Measurements from ENCODE around the gene GAB3.

Gene GAB3

DNA sequence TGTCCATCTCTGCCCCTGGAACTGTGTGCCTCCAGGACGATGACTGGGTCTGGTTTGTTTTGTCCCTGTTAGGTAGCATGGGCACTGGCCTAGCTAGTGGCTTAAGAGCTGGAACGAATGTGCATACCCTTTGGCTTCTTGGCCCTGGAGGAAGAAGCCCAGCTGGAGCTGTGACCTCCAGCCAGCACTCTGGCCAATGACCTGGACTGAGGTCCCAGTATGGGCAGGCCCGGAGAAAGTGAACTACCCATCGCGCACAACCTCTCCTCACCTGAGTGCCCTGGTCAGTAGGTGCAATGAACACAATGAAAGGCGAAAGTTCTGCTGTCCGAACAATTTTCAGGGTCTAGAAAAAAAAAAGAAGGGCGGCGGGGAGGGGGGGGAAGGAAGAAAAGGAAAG lies 30.1 kb upstream of the GAB3 start:
- Histone ChIP-seq H3K27me3 (ENCODE audit: insufficient read depth, low read length) (no peaks in the 10 kb centered on the region), H3F3A (ENCODE audit: insufficient read depth, low read length) (no peaks in the 10 kb centered on the region), H3K9me2 (ENCODE audit: low read depth, low read length) (no peaks in the 10 kb centered on the region), H3K27ac (ENCODE audit: low read depth, low read length, poor library complexity, severe bottlenecking) (no peak overlapping the region), H3K4me3 (ENCODE audit: low read depth, low read length, poor library complexity, severe bottlenecking) (no peak overlapping the region), H3K36me3 (ENCODE audit: insufficient read depth, low read length) (peaks cover 31% of the 10 kb centered on the region), H4K20me1 (ENCODE audit: insufficient read depth, low read length) (no peaks in the 10 kb centered on the region), H3K9ac (ENCODE audit: low read length) (no peak overlapping the region), H3K4me1 (ENCODE audit: insufficient read depth, low read length, severe bottlenecking) (no peaks in the 10 kb centered on the region), H3K79me2 (ENCODE audit: insufficient read depth, low read length) (no peaks in the 10 kb centered on the region), H3K4me2 (ENCODE audit: low read length) (no peak overlapping the region), H2AFZ (ENCODE audit: low read length) (no peak overlapping the region), H3K9me3 (ENCODE audit: low read length) (no peaks in the 10 kb centered on the region)
- no peak for TF ChIP-seq EZH2 (IDR thresholded peaks at IDR 0.05; ENCODE audit: borderline replicate concordance, low read length)

DNA sequence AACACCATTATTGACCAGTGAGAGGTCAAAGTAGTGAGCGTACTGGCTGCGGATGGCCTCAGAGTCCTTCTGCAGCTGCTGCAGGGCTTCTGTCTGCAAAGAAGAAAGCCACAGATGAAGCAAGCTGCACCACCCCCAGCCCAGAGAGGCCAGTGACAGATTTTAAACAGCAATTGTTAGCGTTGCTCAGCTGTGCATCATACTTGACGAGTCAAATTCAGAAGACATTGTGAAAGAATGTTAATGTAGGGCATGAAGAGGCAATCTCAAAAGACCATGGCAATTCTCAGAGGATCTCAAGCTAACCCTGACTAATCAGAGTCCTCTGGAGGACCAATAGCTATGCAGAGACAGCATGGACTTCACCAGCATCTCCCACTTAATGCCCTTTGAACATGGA lies 28.4 kb upstream of the GAB3 start:
- H3K36me3 ChIP-seq (ENCODE audit: insufficient read depth, low read length) = peaks cover 48% of the 10 kb centered on the region
- H3K9me2 ChIP-seq (ENCODE audit: low read depth, low read length) = no peaks in the 10 kb centered on the region
- no peaks in the 10 kb centered on the region for H3K9me3 ChIP-seq (ENCODE audit: low read length)
- no peak overlapping the region for H3K9ac ChIP-seq (ENCODE audit: low read length)
- H3K27me3 ChIP-seq (ENCODE audit: insufficient read depth, low read length) = no peaks in the 10 kb centered on the region
- H3K27ac ChIP-seq (ENCODE audit: low read depth, low read length, poor library complexity, severe bottlenecking) = no peak overlapping the region
- H3K4me3 ChIP-seq (ENCODE audit: low read depth, low read length, poor library complexity, severe bottlenecking) = no peak overlapping the region
- no peak overlapping the region for H2AFZ ChIP-seq (ENCODE audit: low read length)
- H3K4me2 ChIP-seq (ENCODE audit: low read length) = no peak overlapping the region
- H3F3A ChIP-seq (ENCODE audit: insufficient read depth, low read length) = no peaks in the 10 kb centered on the region
- no peak for TF ChIP-seq EZH2 (IDR thresholded peaks at IDR 0.05; ENCODE audit: borderline replicate concordance, low read length)
- TF ChIP-seq, protein P1, sequence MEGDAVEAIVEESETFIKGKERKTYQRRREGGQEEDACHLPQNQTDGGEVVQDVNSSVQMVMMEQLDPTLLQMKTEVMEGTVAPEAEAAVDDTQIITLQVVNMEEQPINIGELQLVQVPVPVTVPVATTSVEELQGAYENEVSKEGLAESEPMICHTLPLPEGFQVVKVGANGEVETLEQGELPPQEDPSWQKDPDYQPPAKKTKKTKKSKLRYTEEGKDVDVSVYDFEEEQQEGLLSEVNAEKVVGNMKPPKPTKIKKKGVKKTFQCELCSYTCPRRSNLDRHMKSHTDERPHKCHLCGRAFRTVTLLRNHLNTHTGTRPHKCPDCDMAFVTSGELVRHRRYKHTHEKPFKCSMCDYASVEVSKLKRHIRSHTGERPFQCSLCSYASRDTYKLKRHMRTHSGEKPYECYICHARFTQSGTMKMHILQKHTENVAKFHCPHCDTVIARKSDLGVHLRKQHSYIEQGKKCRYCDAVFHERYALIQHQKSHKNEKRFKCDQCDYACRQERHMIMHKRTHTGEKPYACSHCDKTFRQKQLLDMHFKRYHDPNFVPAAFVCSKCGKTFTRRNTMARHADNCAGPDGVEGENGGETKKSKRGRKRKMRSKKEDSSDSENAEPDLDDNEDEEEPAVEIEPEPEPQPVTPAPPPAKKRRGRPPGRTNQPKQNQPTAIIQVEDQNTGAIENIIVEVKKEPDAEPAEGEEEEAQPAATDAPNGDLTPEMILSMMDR (IDR thresholded peaks at IDR 0.05; ENCODE audit: low read length) = no peak
- H3K79me2 ChIP-seq (ENCODE audit: insufficient read depth, low read length) = no peaks in the 10 kb centered on the region
- H4K20me1 ChIP-seq (ENCODE audit: insufficient read depth, low read length) = no peaks in the 10 kb centered on the region
- no peaks in the 10 kb centered on the region for H3K4me1 ChIP-seq (ENCODE audit: insufficient read depth, low read length, severe bottlenecking)

DNA sequence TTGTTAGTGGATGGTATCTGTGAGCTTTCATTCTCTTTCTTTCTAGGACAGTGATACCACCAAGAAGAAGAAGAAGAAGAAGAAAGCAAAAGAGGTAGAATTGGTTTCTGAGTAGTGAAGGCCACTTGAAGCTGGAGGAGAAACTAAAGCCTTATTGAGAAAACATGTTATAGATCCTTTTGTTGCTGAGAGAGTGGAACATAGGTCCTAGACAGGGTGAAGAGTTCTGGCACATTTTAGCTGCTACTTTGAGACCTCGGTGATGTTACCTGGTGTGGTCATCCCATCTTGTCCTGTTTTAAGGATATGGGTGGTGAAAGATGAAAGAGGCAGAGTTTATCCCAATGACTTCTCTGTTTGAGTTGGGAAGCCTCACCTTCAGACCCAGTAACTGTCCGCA lies 25.9 kb upstream of the GAB3 start:
- Histone ChIP-seq H3K9me2 (ENCODE audit: low read depth, low read length) (no peaks in the 10 kb centered on the region), H4K20me1 (ENCODE audit: insufficient read depth, low read length) (no peaks in the 10 kb centered on the region), H3K4me3 (ENCODE audit: low read depth, low read length, poor library complexity, severe bottlenecking) (no peak overlapping the region), H3K36me3 (ENCODE audit: insufficient read depth, low read length) (peaks cover 67% of the 10 kb centered on the region), H3K9ac (ENCODE audit: low read length) (no peak overlapping the region), H2AFZ (ENCODE audit: low read length) (no peak overlapping the region), H3K79me2 (ENCODE audit: insufficient read depth, low read length) (no peaks in the 10 kb centered on the region), H3F3A (ENCODE audit: insufficient read depth, low read length) (no peaks in the 10 kb centered on the region), H3K4me2 (ENCODE audit: low read length) (no peak overlapping the region), H3K4me1 (ENCODE audit: insufficient read depth, low read length, severe bottlenecking) (no peaks in the 10 kb centered on the region), H3K9me3 (ENCODE audit: low read length) (no peaks in the 10 kb centered on the region), H3K27me3 (ENCODE audit: insufficient read depth, low read length) (no peaks in the 10 kb centered on the region), H3K27ac (ENCODE audit: low read depth, low read length, poor library complexity, severe bottlenecking) (no peak overlapping the region)
- no peak for TF ChIP-seq EZH2 (IDR thresholded peaks at IDR 0.05; ENCODE audit: borderline replicate concordance, low read length)
- TF ChIP-seq, protein P1 (IDR thresholded peaks at IDR 0.05; ENCODE audit: low read length) = no peak
